GM21576 (cell line): ENCODE data around the gene CACNA1C.
"Not testable (repeated sequence)": the region's sequence is repeated elsewhere in the genome, so short reads cannot be mapped to it uniquely, and the experiment has no call there.

ENCODE experiments used
- ATAC-seq: cut with Tn5 transposase; IDR thresholded peaks from one replicate; pipeline ENCODE4 v1.9.1; 2021; ENCODE audit warnings: mild to moderate bottlenecking, moderate library complexity; ENCODE audit not compliant: unreplicated experiment

CACNA1C gene

DNA sequence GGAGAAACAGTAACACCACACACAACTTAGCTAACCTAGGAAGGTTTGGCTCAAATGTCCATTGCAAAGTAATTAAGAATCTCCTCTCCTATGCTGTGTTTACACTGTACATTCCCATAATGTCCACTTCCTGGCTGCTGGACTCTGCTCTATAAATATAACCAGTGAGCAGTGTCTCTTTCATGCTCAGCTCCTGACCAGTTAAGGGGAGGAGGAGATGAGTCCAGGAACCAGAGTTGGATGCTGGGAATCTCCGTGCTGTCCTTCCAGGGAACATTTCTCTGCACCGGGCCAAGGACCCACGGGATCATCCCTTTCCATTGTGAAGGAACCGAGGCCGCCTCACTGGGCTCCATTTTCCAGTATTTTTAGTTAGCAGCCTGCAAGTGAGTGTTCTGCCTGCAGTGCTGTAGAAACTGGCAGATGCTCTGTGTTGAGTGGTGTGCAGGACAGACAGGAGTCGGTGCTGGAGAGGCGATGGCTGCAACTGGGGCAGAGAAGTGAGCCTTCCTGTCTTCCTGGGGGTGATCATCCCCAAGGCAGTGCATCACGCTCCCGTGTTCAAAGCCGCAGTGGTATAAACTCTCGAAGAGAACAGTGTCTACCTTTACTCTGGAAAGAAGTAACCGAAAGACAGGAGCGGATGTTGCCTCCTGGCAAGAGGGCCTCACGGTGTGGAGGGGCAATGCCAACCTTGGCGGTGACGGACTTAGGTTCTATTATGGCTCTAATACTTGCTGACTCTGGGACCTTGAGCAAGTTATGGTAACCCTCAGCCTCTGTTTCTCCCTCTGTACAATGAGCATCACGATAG is 195.5 kb downstream of the CACNA1C start:
- ATAC-seq, result no peak

- peak; percentile 75 for ATAC-seq
Measured at GRCh38 chr12:2248901-2249381, 196.2 kb downstream of the CACNA1C start.

GRCh38 chr12:2250797-2251196 is 198.0 kb downstream of the CACNA1C start:
- ATAC-seq, result no peak

- no peak for ATAC-seq
Measured at GRCh38 chr12:2251526-2252209, 198.9 kb downstream of the CACNA1C start.

DNA sequence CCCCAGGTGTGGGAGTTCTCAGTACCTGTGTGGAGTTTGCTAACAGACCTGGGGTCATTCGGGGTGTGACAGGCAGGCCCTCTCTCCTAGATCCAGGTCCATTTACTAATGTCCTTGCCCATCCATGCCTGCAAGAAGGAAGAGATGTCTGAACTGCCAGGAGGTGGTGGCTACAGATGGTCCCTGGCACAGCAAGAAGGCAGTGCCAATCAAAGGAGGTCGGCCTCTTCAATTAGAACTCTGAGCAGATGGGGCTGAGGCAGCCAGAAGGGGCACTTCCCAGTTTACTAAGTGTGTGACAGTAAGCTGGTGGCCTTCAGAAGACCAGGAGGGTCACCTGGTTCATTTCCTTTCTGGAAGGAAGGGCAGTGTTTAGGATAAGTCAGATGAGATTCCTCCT is 202.5 kb downstream of the CACNA1C start:
- no peak for ATAC-seq

GRCh38 chr12:2255731-2256130 is 202.9 kb downstream of the CACNA1C start:
- not testable (repeated sequence) for ATAC-seq

- ATAC-seq, result no peak
Measured at GRCh38 chr12:2256453-2256852, 203.7 kb downstream of the CACNA1C start.

- no peak for ATAC-seq
Measured at GRCh38 chr12:2256915-2257314, 204.1 kb downstream of the CACNA1C start.

DNA sequence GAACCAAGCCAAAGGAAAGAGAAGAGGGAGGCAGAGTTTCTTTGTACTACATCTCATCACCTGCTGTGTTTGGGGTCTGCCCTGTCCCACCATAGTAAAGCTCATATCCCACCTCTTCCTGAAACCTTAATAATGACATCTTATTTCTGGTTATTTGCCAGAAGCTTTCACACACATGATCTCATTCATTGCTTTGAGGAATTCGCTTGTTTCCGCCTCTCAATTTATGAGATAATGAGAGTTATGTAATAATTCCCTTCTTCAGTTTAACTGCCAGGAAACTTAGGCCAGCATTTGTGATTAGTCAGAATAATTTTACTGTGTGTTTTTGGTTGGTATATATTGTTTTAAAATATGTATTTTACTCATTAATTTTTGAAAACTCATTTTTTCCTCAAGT is 205.2 kb downstream of the CACNA1C start:
- no peak for ATAC-seq

GRCh38 chr12:2259369-2259768 is 206.6 kb downstream of the CACNA1C start:
- ATAC-seq, result no peak

DNA sequence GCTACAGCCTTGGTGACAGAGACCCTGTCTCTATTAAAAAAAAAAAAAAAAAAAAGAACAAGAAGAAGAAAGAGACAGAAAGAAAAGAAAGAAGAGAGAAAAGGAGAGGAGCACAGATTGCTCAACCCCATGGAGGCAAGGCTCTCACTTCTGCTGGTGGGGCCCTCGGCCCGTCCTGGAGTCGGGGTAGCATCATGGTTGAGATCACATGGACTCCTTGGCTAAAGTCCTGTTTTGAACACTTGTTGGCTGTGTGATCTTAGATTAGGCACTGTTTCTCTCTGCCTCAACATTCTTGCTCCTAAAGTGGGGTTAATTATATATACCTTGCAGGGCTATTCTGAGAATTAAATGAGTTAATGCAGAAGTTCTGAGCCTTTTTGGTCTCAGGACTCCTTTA is 207.7 kb downstream of the CACNA1C start:
- ATAC-seq, result no peak

DNA sequence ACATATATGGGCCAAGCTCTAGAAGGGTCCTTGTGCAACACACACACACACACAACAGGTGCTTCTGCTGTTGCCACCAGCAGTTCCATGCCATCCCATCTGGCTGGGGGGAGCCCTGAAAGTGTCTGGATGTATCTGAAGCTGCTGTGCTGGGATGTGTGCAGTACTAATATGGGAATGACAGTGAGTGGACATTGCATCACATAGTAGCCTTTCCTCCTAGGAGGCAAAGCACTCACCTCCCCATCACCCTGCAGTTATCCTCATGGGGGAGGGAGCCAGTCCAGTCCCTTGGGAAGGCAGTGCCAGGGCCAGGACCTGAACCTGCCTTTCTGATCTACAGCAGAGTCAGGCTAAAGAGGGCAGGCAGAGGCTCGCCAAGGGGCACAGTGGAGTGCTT is 208.9 kb downstream of the CACNA1C start:
- ATAC-seq, result no peak

- no peak for ATAC-seq
Measured at GRCh38 chr12:2262449-2262848, 209.7 kb downstream of the CACNA1C start.

- no peak for ATAC-seq
Measured at GRCh38 chr12:2263901-2264300, 211.1 kb downstream of the CACNA1C start.

DNA sequence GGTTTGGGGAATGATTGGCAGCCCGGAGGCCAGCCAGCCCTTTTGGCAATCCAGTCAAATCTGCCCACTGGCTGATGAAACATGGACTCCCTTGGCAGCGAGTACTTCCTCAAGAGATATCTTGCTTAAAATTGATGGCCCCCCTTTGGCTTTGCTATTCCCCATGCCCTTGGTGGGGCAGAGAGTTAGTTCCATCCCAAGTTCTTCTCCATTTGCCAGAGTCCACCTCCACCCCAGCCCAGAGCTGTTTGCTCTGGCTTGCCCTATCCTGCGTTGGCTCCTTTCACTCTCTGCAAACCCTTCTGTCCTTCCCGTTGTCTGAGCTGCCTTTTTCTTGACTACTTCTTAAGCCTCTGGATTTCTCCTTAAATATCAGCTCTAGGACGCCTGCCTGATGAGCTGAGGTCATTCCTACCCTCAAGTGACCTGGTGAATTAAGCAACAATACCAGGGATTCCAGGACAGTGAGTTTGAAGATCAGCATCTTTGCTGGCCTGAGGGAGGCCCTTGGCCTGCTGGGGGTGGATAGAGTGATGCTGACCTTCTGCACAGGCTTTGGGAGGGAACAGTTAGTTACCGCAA is 212.0 kb downstream of the CACNA1C start:
- ATAC-seq, result no peak

GRCh38 chr12:2265461-2266167 is 212.8 kb downstream of the CACNA1C start:
- no peak for ATAC-seq

DNA sequence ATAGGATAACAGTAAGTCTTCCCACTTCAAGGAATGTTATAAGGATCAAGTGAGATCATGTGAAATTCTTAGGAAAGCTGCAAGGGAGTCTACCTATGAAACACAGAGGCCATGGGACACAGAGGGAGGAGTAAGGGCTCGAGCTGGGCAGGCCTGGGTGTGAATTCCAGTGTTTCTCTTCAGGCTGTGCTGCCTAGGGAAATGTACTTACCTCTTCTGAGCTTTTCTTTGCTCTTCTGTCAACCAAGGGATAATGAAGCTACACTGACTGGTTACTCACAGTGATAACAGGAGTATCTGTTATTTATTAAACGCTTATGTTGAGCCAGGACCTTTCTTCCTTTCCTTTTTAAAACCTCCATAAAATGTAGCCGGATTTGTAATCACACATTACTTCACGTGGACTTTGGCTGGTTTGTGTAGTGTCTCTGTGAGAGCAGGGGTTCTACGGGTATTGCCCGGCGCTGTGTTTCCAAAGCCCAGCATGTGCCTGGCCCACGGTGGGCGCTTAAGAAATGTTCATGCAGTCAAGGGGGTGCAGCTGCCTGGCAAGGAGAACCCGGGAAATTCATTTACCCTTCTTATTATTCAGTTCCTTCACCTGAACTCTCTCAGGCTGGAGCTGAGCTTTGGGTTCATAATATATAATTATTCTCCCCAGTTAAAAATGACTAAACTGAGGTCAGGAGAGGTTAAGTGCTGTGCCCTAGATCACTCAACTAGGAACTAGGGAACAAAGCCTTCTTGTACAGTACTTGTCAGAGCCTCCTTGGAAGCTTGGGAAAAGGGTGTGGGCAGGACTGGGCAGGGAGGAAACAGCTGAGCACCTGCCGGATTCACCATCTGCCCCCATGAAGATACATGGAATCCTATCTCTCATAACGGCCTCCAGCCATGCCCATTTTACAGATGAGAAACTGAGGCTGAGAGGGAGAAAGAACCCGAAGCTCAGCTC is 214.2 kb downstream of the CACNA1C start:
- ATAC-seq, result no peak

DNA sequence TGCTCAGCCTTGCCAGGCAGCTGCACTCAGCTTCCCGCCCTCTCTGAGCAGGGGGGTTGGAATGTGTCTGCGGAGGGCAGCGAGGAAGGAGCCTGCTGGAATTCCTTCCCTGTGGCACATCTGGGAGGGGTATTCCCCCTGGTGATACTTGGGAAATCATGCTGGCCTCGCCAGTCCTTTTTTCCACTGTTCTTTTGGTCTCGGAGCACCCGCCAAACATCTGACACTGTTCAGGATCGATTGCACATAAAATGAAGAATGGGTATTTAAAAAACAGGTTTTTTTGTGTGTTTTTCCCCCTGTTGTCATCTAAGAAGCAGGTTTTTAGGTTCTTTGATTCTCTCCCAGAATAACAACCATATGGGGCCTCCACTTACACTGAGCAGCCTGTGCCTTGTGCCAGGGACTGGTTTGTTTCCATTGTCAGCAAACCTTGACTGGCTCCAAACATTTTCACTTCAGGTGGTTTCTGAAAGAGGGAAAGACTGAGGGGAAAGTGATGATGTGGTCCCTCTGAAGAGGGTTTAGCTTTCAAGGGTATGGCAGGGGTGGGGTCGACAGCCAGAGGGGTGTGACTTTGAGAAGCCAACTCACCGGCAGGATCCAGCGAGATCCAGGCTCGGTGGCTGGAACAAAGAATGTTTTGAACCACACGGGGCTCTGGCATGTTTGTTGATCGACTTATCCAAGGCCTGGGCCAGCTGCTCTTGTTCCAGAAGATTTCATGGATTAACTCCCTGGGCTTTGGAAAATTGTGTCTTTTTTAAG is 215.1 kb downstream of the CACNA1C start:
- no peak for ATAC-seq
